ENCODE data around the gene GRB14. TPM values are rescaled to one million over a fixed set of nuclear protein-coding genes. Genes with fewer than 3 reads are reported as not detected.

GRB14 gene
- total and polyA plus RNA-seq, 2 of the 13 experiments (the other 11 are each of a cell fraction or from before 2014, with no cell fraction given) = 4.6 to 5.8 TPM

DNA sequence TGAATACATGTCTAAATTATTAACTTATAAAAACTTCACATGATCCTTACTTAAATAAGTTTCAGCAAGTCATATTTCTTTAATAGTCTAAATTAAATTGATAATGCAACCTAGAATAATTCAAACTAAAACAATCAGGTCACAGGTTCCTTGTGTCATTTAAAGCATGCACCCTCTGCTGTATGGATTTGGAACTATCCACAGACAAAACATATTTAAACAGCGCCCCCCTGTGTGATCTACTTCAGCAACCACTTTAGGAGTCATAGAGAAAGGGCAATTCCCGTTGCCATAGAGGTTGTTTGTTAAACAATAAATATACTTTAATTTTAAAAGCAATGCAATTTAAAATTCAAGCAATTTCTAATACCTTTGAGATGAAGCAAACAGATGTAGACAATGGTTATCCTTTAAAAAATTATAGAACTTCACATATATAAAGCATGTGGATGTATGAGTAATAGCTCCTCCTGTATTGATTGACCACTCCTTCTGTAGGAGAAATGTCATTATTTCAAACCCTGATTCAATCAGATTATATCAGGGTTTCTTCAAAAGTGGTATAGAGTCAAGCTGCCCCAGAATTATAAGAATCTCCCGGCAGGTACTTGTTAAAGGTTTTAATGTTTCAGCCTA, 21.2 kb downstream of the GRB14 start (continued):
- TF ChIP-seq SAP130 (CRISPR knock-in tag; IDR thresholded peaks at IDR 0.05; ENCODE audit: low read depth) (peak; percentile 24; the same call in 1 of the 2 replicates), ZNF800 (CRISPR knock-in tag; IDR thresholded peaks at IDR 0.05) (no peak), ZBTB7A (CRISPR knock-in tag; IDR thresholded peaks at IDR 0.05) (no peak), SRF (IDR thresholded peaks at IDR 0.05; ENCODE audit: low read depth, low read length) (no peak), ZKSCAN8 (CRISPR knock-in tag; IDR thresholded peaks at IDR 0.05; ENCODE audit: borderline replicate concordance) (peak; percentile 39; the same call in 1 of the 2 replicates), SMARCC2 (IDR thresholded peaks at IDR 0.05) (no peak), ZNF772 (CRISPR knock-in tag; IDR thresholded peaks at IDR 0.05) (no peak), CENPT (CRISPR knock-in tag; IDR thresholded peaks at IDR 0.05; ENCODE audit: low read depth) (no peak), NFYC (CRISPR knock-in tag; IDR thresholded peaks at IDR 0.05) (no peak), HMGXB3 (CRISPR knock-in tag; IDR thresholded peaks at IDR 0.05; ENCODE audit: borderline replicate concordance) (no peak), ZFP37 (CRISPR knock-in tag; IDR thresholded peaks at IDR 0.05; ENCODE audit: borderline replicate concordance) (no peak), ZNF605 (CRISPR knock-in tag; IDR thresholded peaks at IDR 0.05) (no peak), KLF16 (CRISPR knock-in tag; IDR thresholded peaks at IDR 0.05) (peak in 1 of 2 experiments; percentile 73; a peak in 1 of 4 replicates), MEIS1 (CRISPR knock-in tag; IDR thresholded peaks at IDR 0.05; ENCODE audit: borderline replicate concordance) (no peak), KDM5A (IDR thresholded peaks at IDR 0.05; ENCODE audit: borderline replicate concordance, low read length) (no peak), HES4 (CRISPR knock-in tag; IDR thresholded peaks at IDR 0.05; ENCODE audit: borderline replicate concordance) (no peak), NR0B2 (CRISPR knock-in tag; IDR thresholded peaks at IDR 0.05) (no peak), RAD51 (IDR thresholded peaks at IDR 0.05; ENCODE audit: borderline replicate concordance) (no peak), SIX1 (CRISPR knock-in tag; IDR thresholded peaks at IDR 0.05; ENCODE audit: borderline replicate concordance) (0 out of 2 replicates have a peak, but pooled peaks have one; percentile 34), SP4 (CRISPR knock-in tag; IDR thresholded peaks at IDR 0.05) (no peak), MBNL3 (CRISPR knock-in tag; conservative IDR thresholded peaks at IDR 0.05) (no peak)
- TF ChIP-seq, protein P1, sequence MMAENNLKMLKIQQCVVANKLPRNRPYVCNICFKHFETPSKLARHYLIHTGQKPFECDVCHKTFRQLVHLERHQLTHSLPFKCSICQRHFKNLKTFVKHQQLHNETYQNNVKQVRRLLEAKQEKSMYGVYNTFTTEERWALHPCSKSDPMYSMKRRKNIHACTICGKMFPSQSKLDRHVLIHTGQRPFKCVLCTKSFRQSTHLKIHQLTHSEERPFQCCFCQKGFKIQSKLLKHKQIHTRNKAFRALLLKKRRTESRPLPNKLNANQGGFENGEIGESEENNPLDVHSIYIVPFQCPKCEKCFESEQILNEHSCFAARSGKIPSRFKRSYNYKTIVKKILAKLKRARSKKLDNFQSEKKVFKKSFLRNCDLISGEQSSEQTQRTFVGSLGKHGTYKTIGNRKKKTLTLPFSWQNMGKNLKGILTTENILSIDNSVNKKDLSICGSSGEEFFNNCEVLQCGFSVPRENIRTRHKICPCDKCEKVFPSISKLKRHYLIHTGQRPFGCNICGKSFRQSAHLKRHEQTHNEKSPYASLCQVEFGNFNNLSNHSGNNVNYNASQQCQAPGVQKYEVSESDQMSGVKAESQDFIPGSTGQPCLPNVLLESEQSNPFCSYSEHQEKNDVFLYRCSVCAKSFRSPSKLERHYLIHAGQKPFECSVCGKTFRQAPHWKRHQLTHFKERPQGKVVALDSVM (CRISPR knock-in tag; IDR thresholded peaks at IDR 0.05) = no peak
